GM21717 (cell line): ENCODE results near the gene FGF11.
"Not testable (repeated sequence)": the region's sequence is repeated elsewhere in the genome, so short reads cannot be mapped to it uniquely, and the experiment has no call there.

ENCODE experiments used
- ATAC-seq: cut with Tn5 transposase; IDR thresholded peaks from one replicate; pipeline ENCODE4 v1.9.1; 2021; ENCODE audit warnings: mild to moderate bottlenecking, moderate library complexity; ENCODE audit not compliant: unreplicated experiment

FGF11 gene

DNA sequence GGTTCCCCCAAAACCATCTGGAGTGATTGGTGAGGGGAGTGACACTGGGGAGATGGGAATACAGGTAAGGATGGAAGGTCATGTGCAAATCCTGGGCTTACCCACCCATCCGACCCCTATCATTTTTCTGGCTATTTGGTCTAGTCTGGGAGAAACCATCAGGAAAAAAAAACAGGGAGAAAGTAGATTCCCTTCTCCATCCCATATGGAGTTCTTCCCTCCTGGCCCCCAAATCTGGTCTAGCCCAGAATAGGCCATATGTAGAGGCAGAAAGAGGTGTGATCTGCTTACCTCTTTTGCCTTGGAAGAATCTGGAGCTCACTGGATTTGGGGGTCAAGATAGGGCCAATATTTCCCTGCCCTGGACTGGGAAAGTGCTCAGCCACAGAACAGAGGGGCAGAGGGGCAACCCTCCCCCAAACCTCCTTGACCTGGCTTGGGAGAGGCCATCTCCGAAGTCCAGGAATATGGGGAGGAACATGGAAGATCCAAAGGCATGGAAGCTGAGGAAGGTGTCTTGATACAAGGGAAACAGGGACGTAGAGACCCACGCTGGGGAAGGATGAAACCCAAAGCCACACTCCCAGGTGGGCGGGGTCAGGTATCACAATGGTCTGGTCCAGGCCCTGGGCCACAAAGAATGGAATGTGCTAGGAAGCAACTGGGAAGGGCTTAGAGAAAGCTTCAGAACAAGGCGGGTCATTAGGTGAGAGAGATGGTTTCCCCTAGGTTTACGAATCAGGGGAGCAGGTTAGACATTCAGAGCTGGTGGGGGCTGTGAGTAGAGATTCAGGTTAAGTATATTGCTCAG, 21.7 kb downstream of the FGF11 start:
- ATAC-seq, result no peak

DNA sequence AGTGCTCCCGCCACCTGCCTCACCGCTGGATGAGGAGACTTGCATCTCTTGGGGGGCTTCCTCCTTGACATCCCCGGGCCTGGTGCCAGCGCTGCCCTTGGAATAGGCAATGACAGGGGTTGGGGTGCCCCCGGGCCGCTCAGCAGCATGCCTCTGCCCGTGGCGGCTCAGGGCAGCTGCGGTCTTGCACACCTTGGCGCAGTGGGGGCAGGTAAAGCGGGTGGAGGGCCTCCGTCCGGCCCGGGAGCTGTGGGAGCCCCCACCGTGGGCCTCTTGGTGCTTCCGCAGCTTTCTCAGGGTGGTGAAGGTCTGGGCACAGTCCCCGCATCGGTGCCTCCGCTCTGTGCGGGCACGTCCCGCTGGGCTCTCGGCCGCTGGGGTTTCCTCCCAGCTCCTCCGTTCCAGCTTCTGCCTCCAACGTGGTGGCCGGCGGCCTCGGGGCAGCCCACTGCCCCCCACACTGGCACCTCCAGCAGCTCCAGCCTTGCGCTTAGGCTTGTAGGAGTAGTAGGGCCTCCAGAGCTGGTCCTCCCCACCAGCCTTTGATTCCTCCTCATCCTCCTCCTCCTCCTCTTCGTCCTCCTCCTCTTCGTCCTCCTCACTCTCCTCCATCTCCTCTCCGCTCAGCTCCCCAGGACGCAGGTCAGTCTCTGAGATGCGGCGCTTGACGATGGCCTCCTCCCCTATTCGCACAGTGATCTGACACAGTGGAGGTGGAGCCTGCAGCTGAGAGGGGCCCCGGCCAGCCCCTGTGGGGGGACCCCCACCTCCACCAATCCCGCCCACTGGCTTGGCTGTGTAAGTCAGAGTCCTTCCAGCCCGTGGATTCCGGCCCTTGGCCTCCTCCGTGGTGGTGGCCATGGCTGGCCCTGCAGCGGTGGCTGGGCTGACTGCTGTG, 23.4 kb downstream of the FGF11 start:
- ATAC-seq, result no peak

DNA sequence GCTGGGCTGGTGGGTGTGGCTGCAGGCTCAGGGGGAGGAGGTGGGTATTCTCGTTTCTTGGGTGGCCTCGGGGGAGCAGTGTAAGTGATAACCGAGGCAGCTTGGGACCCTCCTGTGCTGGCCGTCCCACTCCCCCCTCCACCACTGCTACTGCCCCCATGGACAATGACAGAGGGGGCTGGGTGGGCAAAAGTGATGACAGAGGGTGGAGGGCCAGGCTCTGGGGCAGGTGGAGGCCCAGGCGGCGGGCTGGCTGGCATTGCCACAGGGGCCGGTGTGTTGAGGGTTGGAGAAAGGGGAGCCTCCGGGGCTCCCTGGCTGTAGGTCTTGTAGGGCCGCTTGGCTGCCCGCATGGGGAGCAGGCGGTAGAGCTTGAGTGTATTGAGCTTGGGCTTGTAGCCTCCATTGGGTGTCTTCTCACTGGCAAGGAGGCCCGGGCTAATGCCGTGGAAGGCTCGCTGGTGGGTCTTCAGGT, 24.1 kb downstream of the FGF11 start:
- no peak for ATAC-seq

DNA sequence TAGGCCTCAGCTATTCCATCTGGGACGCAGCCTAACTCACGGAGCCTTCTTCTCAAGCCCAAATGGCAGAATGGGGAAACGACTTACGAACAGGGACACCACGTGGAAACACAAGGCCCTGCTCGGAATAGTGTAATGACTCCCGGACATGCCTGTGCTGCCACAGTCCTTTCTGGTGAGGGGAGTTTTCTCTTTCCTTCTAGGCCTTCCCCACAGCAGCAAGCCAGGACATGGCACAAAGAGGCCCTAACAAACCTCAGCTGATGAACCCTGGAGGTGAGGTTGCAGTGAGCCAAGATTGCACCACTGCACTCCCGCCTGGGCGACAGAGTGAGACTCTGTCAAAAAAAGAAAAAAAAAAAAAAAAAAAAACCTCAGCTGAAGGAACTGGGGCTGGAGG, 24.8 kb downstream of the FGF11 start:
- no peak for ATAC-seq

DNA sequence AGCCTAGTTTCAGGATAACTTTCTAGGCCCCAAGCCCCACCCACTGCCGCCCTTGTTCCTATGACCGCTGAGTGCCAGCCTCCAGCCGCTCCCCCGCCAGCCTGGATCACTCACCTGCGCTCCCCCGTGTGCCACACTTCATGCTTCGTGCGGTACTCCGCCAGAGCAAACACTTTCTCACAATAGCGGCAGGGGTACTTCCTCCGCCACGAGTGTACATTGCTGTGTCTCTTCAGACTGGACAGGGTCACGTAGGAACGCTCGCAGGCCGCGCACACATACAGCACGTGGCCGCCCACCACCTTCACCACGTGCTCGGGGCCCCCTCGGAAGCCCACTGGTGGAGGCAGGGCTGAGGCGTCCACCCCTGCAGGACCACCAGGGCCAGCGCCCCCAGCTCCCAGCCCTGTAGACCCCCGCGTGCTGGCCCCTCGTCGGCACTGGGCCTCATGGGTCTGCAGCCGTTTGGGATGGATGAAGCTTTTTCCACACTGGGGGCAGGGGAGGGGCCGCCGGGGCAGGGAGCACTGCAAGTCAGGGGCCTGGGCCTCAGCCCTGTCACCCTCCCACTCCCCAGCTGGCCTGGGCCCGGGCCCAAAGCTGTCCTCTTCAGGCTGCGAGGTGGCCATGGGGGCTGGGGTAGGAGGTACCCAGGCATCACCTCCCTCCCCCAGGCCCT, 26.4 kb downstream of the FGF11 start:
- ATAC-seq, result no peak

DNA sequence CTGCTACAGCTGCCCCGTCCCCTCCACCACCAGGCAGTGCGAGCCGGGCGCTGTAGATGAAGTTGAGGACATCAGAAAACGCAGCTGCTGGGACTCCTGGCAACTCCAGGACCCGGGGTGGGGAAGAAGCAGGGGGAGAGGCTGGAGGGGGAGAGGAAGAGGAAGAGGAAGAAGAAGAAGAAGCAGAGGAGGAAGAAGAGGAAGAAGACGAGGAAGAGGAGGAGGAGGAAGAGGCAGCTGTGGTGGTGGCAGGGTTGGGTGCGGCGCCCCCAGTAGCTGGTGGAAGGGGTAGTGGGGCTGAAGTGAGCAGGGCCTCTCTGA, 27.0 kb downstream of the FGF11 start:
- no peak for ATAC-seq

DNA sequence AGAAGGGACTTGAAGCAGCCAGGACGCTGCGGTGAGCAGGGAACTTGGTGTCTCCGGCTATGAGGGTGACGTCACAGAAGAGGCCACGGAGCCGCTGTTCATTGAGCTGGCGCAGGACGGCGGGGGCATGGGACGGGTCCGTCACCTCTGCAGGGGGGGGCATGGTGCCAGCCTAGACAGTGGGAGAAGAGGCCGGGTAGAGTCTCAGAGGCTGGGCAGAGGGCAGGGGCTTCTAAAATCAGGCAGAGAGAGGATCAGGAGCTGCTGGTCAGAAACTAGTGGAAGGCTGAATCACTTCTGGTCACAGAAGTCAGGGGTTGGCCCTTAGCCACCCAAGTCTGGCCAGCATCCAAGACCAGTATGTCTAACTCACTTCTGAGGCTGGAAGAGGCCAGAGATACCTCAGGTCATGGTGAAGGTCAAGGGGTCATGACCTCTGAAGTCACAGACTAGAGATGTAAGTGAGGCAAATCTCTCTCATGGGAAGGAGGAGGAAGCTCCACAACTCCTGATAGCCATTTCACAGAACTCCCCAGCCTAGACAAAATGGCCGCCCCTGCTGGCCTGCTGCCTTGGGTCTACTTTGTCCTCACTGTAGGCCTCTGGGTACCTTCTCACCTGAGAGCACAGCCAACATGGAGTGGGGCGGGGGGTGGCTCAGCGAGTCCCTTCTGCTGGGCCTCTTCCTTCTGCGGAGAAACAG, 27.5 kb downstream of the FGF11 start:
- no peak for ATAC-seq

DNA sequence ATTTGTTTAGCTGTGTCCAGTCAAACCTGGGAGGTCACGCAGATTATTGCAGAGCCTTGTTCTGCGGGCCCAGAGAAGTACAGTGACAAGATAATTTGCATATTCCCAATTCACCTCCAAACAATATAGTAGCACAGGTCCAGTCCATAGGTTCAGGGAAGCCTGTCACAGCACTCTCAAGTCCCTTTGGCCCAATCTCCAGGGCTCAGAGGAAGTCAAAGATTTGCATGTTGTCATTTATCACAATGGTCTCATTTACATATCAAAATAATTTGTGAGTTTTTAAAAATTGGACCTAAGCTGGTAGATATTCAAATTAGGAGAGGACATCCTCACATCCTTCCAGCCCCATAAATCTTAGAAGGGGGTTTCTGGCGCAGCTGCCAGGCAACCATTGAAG, 28.2 kb downstream of the FGF11 start:
- ATAC-seq, result no peak

DNA sequence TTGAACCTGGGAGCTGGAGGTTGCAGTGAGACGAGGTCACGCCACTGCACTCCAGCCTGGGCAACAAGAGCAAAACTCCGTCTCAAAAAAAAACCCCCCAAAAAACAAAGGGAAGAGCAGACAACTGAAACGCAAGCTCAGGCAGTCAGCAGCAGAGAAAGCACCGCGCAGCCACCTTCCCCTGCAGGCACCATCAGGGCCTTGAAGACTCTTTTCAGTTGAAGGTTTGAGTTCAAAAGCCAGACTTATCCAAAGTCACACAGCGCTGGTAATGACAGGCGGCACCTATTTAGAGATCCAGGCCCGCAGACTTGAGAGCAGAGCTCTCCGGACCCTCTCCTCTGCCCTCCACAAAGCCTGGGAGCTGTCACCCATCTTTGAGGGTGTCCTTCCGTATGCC, 29.0 kb downstream of the FGF11 start:
- ATAC-seq, result no peak

DNA sequence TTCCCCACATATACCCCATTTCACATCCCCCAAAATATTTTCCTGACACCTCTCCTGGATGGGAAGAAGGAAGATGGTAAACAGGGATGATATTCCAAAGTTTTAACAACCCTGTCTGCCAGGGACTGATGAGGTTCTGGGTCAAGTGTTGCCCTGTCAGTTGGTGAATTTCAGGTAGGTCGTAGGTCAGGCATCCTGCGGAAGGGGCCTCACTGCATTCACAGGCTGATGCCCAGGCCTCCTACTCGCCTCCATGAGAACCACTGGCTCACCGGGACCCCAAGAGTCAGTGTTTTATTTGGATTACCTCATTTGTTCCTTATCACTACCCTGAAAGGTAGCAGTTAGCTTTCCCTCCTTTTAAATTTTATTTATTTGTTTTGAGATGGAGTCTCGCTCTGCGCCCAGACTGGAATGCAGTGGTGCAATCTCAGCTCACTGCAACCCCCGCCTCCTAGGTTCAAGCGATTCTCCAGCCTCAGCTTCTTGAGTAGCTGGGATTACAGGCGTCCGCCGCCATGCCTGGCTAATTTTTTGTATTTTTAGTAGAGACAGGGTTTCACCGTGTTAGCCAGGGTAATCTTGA, 29.6 kb downstream of the FGF11 start:
- no peak for ATAC-seq

DNA sequence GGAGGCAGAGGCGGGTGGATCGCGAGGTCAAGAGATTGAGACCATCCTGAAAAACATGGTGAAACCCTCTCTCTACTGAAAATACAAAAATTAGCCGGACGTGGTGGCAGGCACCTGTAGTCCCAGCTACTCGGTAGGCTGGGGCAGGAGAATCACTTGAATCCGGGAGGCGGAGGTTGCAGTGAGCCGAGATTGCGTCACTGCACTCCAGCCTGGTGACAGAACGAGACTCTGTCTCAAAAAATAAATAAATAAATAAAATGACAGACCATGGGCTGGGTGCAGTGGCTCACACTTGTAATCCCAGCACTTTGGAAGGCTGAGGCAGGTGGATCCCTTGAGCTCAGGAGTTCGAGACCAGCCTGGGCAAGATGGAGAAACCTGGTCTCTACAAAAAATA, 30.5 kb downstream of the FGF11 start:
- not testable (repeated sequence) for ATAC-seq

DNA sequence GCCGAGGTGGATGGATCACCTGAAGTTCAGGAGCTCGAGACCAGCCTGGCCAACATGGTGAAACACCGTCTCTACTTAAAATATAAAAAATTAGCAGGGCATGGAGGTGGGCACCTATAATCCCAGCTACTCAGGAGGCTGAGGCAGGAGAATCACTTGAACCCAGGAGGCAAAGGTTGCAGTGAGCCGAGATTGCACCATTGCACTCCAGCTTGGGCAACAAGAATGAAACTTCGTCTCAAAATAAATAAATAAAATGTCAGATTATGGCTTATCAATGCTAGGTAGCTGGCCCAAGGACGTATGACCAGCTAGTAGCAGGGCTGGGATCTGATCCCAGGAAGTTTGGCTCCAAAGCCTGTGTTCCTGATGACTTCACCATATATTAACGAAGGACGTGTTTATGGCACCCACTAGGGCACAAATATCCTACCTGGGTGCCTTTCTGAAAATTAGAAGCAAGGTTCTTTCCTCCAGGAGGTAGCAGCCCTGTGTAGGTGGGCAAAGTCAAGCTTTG, 31.2 kb downstream of the FGF11 start:
- ATAC-seq, result not testable (repeated sequence)

DNA sequence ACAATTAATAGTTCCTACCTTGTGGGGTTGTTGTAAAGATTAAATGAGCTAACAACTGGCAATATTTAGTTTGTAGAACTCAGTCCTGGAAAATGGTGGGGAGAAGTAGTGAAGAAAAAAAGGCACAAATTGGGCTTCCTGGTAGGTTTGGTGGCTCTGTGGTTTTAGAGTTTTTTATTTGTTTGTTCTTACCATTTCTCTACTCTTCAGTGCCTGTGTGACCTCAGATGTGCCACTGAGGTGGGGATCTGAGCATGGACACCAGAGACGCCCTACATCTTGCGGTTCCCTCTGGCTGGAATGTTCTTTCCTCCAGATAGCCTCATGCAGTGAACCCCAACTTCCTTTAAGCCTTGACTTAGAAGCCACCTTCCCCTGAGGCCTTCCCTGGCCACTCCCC, 32.4 kb downstream of the FGF11 start:
- no peak for ATAC-seq

DNA sequence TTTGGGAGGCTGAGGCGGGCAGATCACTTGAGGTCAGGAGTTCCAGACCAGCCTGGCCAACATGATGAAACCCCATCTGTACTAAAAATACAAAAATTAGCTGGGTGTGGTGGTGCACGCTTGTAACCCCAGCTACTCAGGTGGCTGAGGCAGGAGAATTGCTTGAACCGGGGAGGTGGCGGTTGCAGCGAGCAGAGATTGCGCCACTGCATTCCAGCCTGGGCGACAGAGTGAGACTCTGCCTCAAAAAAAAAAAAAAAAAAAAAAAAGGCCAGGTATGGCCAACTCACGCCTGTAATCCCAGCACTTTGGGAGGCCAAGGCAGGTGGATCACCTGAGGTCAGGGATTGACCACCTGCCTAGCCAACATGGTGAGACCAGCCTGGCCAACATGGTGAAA, 35.5 kb downstream of the FGF11 start:
- ATAC-seq, result not testable (repeated sequence)

DNA sequence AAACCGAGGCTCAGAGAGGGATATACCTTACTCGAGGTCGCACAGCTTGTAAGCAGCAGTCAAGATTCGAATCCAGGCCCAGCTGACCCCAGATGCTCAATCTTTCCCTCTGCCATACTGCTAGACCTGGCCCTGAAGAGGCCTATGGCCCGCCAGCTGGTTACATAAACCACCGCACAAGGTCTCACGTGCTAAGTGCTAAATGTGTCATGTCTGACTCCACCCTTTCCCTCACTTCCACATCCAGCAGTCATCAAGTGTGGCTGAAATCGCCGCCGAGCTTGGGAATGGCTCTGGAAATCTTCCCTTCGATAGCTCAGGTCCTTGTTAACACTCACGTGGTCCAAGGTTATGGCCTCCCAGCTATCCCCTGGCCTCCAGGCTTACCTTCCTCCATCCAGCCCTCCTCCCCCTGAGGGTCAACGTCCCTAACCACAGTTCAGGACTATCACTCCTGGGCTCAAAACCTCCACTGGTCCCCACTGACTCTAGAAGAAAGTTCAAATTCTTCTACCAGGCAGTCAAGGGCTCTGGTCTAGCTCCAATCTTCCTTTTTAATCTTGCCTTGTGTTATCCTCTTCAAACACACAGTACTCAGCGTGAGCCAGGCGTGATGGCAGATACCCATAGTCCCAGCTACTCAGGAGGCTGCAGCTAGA, 36.6 kb downstream of the FGF11 start:
- ATAC-seq, result no peak

DNA sequence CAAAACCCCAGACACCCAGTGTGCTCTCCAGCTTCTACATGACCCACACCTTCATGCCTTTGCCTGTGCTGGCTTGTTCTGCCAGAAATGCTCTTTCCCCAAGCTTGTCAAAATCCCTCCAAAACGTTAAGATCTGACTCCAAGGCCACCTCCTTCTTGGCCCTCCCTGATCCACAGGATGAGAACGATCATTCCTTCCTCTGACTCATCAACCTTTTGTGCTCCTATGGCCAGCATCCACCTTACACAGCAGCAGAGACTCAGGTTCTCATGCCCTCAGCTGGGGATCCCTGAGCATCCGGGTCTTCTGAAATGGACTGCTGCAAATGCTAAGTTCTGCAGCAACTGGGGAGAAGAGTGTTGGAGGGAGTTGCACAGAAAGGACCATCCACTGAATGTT, 37.2 kb downstream of the FGF11 start:
- no peak for ATAC-seq

DNA sequence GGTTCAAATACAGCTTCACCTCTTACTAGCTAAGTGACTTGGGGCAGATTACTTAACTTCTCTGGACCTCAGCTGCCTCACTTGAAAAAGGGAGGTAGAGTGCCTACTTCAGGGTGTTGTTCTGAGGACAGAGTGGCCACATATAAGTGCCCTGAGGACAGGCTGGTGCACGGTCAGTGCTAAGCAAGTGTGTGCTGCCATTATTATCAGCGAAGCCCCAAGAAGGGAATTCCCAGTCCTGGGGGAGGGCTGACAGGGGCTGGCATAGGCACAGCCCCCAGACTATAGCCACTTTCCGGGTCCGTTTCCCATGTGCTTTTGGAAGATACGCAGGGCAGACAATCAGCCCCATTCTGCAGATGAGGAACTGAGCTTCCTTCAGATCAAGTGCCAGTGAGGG, 37.6 kb downstream of the FGF11 start:
- ATAC-seq, result no peak

DNA sequence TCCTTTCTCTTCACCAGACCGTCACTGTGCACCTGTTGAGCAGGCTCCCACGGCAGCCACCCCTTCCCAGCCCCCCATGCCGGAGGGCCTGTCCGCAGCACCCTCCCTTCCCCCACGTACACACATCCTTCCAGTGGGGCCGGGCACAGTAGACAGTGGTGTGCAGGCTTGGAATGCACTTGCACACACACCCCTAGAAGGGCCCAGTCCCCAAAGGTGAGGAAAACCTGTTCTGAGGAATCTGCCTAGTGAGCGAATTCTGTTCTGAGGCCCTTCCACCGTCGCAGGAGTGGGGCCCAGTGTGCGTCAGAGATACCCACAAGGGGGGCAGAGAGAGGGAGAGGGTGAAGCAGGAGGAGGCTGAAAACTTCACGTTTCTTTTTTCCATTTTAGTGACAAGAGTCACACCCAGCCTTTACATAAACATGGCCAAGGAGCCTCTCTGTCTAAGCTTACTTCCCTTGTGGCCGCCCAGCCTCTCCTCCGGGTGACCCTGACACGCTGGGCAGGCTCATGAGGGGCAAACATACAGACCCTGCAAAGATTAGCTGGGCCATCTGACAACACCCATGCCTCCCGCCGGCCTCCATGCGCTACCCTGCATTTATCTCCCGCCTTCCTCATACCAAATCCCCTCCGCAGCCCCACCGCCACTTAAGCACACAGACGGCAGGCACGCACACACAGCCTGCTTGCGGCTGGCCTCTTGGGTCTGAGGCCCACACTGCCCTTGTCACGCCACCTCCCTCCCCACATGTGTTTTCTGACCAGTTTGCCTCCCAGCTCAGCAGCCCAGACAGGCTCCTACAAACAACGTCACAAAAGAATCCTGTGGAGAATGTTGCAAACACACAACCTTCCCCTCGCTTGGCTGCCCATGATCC, 38.3 kb downstream of the FGF11 start:
- no peak for ATAC-seq
